ENCODE results near the gene BMI1.

The BMI1 gene

GRCh38 chr10:22367471-22367870, 46.6 kb downstream of the BMI1 start:
- DNase-seq (ENCODE audit: low spot score): no peak

GRCh38 chr10:22368402-22368801, 47.5 kb downstream of the BMI1 start:
- no peak for DNase-seq (ENCODE audit: low spot score)

GRCh38 chr10:22368981-22369380, 48.1 kb downstream of the BMI1 start:
- DNase-seq (ENCODE audit: low spot score): no peak

GRCh38 chr10:22369434-22370072, 48.7 kb downstream of the BMI1 start:
- DNase-seq (ENCODE audit: low spot score): no peak

GRCh38 chr10:22370320-22370719, 49.4 kb downstream of the BMI1 start:
- no peak for DNase-seq (ENCODE audit: low spot score)

- no peak for DNase-seq (ENCODE audit: low spot score)
Observed at GRCh38 chr10:22372298-22372697, 51.4 kb downstream of the BMI1 start.

- DNase-seq (ENCODE audit: low spot score): no peak
Observed at GRCh38 chr10:22372917-22373316, 52.0 kb downstream of the BMI1 start.

GRCh38 chr10:22374489-22375126, 53.7 kb downstream of the BMI1 start:
- DNase-seq (ENCODE audit: low spot score): no peak

- DNase-seq (ENCODE audit: low spot score): no peak
Observed at GRCh38 chr10:22379059-22379458, 58.2 kb downstream of the BMI1 start.
